Effector memory CD4-positive, alpha-beta T cell (primary cell): ENCODE measurements around the gene CXorf66.
"Not testable (repeated sequence)": the region's sequence is repeated elsewhere in the genome, so short reads cannot be mapped to it uniquely, and the experiment has no call there.

Experiments used
- DNase-seq, 3 donors: peaks; one replicate each; pipeline ENCODE4 v3.0.0-alpha.2; 2020
- H3K27ac ChIP-seq: 2 replicates; pipeline ENCODE4 v1.7.0; 2013; ENCODE audit warnings: mild to moderate bottlenecking, low read length, moderate library complexity; ENCODE audit not compliant: insufficient read depth, poor library complexity, severe bottlenecking
- H3K27me3 ChIP-seq: replicated peaks from 2 replicates; pipeline ENCODE4 v1.7.0; 2013; ENCODE audit warnings: mild to moderate bottlenecking, low read length; ENCODE audit not compliant: insufficient read depth, control insufficient read depth, poor library complexity, severe bottlenecking
- H3K36me3 ChIP-seq: 2 replicates; pipeline ENCODE4 v1.7.0; 2013; ENCODE audit warnings: mild to moderate bottlenecking, low read length, moderate library complexity; ENCODE audit not compliant: control insufficient read depth, insufficient read depth
- H3K4me1 ChIP-seq: 2 replicates; pipeline ENCODE4 v1.7.0; 2013; ENCODE audit warnings: low read length, mild to moderate bottlenecking; ENCODE audit not compliant: control insufficient read depth, insufficient read depth, poor library complexity, severe bottlenecking
- H3K4me3 ChIP-seq: 2 replicates; pipeline ENCODE4 v1.7.0; 2013; ENCODE audit warnings: low read length, low read depth, mild to moderate bottlenecking; ENCODE audit not compliant: insufficient read depth, poor library complexity, severe bottlenecking
- H3K9me3 ChIP-seq: 2 replicates; pipeline ENCODE4 v1.7.0; 2013; ENCODE audit warnings: mild to moderate bottlenecking, low read length, moderate library complexity; ENCODE audit not compliant: control insufficient read depth

The CXorf66 gene

GRCh38 chrX:139961091-139961490 lies 4.2 kb downstream of the CXorf66 start:
- not testable (repeated sequence) for H3K36me3 ChIP-seq, DNase-seq, H3K4me3 ChIP-seq, H3K27me3 ChIP-seq, H3K4me1 ChIP-seq, H3K27ac ChIP-seq, H3K9me3 ChIP-seq

DNA sequence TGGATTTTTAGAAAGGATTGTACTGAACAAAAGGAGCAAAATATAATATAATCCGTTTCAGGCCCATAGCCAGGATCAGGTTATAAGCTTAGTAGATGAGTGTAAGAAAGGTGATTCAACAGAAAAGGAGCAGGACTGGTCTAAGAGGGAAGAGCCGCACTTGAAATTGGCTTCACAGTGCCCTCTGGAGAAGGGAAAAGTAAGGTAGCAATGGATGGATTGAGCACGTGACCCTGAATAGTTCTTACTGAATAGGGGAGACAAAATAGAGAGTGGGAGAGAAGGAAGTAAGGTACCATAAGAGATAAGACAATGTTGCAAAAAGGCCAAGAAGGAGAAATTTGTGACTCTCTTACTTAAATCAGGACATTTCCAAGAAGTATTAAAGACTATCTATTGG lies 15.6 kb downstream of the CXorf66 start:
- Histone ChIP-seq H3K4me3 (no peak overlapping the region), H3K27me3 (no peaks in the 10 kb centered on the region), H3K4me1 (no peaks in the 10 kb centered on the region), H3K9me3 (no peaks in the 10 kb centered on the region), H3K36me3 (no peaks in the 10 kb centered on the region), H3K27ac (no peak overlapping the region)
- no peak for DNase-seq

DNA sequence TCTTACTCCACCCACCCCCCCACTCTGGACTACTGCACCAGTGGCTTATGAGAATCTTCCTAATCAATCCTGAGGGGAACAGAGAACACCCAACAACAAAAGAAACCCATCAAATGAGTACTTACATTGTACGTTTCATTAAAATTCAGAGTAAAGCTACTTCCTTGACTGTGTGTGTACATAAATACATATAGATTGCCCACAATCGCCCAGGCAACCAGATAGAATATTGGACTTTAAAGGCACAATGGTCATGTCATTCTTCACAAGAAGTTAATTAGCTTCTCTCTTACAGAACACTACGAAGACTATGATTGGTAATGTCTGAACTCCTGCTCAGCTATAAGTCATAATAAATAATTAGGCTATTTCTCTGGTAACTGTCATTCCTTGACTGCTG lies 20.2 kb downstream of the CXorf66 start:
- Histone ChIP-seq H3K4me1 (no peaks in the 10 kb centered on the region), H3K9me3 (no peaks in the 10 kb centered on the region), H3K27me3 (no peaks in the 10 kb centered on the region), H3K4me3 (no peak overlapping the region), H3K27ac (no peak overlapping the region), H3K36me3 (no peaks in the 10 kb centered on the region)
- no peak for DNase-seq

DNA sequence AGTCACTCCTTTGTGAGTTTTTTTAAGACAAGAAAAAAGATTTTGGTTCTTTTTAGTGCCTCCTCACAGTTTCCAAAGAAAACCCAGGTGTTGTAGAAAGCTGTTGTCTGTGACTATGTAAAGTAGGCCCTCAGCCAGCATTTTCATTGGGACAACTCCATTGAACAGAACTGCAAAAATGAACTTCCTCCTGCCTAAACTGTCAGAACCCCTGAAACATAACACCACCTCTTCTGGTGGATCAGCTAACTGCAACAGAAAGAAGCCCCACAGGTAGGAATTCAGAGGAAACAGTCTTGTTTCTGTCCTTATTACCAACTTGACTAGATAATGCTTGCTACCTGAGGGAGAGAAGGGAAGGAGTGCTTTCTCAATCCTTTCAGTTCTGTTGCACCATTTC lies 29.1 kb downstream of the CXorf66 start:
- Histone ChIP-seq H3K9me3 (no peaks in the 10 kb centered on the region), H3K4me1 (peaks cover 2% of the 10 kb centered on the region), H3K27ac (no peak overlapping the region), H3K36me3 (no peaks in the 10 kb centered on the region), H3K4me3 (no peak overlapping the region), H3K27me3 (no peaks in the 10 kb centered on the region)
- DNase-seq = no peak

GRCh38 chrX:139933904-139934303 lies 31.4 kb downstream of the CXorf66 start:
- H3K36me3 ChIP-seq = no peaks in the 10 kb centered on the region
- H3K4me1 ChIP-seq = peaks cover 11% of the 10 kb centered on the region
- DNase-seq = no peak
- no peaks in the 10 kb centered on the region for H3K9me3 ChIP-seq
- H3K4me3 ChIP-seq = no peak overlapping the region
- H3K27me3 ChIP-seq = no peaks in the 10 kb centered on the region
- H3K27ac ChIP-seq = no peak overlapping the region

- Histone ChIP-seq H3K4me1 (peaks cover 11% of the 10 kb centered on the region), H3K9me3 (no peaks in the 10 kb centered on the region), H3K36me3 (no peaks in the 10 kb centered on the region), H3K4me3 (peak within 1 kb of the TSS; percentile 71), H3K27ac (peak within 1 kb of the TSS; percentile 90), H3K27me3 (no peaks in the 10 kb centered on the region)
- DNase-seq = peak; percentile 69 to 77 (median 75)
Observed at GRCh38 chrX:139932901-139933796, 32.2 kb downstream of the CXorf66 start, which contains the start of gene ATP11C. Gene ATP11C (minus strand): TSS chrX:139933053. CDS start chrX:139932042, 1,011 bp downstream.

- peak overlapping the region; percentile 71 for H3K4me3 ChIP-seq
- peak overlapping the region; percentile 90 for H3K27ac ChIP-seq
- H3K36me3 ChIP-seq = no peaks in the 10 kb centered on the region
- H3K9me3 ChIP-seq = no peaks in the 10 kb centered on the region
- H3K27me3 ChIP-seq = no peaks in the 10 kb centered on the region
- peaks cover 11% of the 10 kb centered on the region for H3K4me1 ChIP-seq
- peak; percentile 25 to 39 (median 34) for DNase-seq
Observed at GRCh38 chrX:139932073-139932900, 33.0 kb downstream of the CXorf66 start.

DNA sequence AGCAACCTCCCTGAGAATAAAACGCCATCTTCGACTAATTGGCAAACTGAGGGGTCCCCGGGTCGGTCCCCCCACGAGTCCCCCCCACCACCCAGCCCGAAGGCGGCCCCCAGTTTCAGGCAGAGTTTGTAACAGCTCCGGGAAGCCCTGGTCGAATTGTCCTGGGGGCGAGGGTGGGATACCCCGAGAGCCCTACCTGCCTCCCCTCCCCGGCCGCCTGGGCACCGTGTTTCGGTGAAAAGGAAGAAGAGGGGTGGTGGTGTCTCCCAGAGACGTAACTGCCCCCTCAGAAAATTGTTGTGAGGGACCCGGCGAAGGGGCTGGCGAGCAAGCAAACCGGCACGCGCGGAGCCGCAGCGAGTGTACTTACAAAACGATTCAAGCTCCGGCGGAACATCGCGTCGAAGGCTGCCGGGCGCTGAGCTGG lies 33.7 kb downstream of the CXorf66 start:
- H3K27ac ChIP-seq = peak overlapping the region; percentile 90
- no peaks in the 10 kb centered on the region for H3K36me3 ChIP-seq
- no peaks in the 10 kb centered on the region for H3K27me3 ChIP-seq
- H3K9me3 ChIP-seq = no peaks in the 10 kb centered on the region
- H3K4me1 ChIP-seq = peaks cover 11% of the 10 kb centered on the region
- no peak for DNase-seq
- H3K4me3 ChIP-seq = peak overlapping the region; percentile 58

DNA sequence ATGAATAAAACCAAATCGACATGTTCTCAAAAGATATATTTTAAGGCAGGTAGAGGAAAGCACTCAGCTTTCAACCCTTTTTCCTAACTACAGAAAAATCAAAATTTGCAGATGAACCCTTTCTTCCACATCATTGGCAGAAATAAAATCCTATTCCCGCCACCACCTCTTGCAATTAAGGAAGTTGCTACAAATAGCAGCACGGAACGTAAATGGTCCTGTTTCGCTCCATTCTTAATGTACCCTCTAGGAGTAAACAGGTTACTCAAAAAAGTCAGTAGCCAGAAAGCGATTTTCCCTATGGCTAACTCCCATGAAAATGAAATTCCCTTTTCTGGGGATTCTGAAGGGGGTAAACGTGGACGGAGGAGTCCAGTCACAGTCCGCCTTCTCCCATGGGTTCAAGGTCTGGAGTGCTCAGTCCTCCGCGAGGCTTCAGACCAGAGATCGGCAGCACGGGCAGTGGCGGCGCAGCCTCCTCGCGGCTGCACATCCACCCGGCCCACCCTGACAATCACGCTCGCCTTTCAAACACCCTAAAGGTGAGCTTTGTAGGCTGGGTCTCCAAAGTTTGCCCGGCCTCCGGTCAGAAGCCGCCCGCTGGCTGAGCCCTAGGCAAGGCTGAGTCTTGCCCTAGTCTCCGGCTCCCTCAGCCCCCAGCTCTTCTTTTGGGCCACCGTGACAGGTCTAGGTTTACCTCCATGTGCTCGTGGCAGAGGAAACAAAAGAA lies 34.2 kb downstream of the CXorf66 start:
- peak overlapping the region; percentile 90 for H3K27ac ChIP-seq
- H3K4me3 ChIP-seq = peak overlapping the region; percentile 58
- no peak for DNase-seq
- peaks cover 11% of the 10 kb centered on the region for H3K4me1 ChIP-seq
- no peaks in the 10 kb centered on the region for H3K36me3 ChIP-seq
- no peaks in the 10 kb centered on the region for H3K9me3 ChIP-seq
- no peaks in the 10 kb centered on the region for H3K27me3 ChIP-seq
